ENCODE measurements around the gene ZNF45.
A peak's percentile ranks its signal among the peaks of the same experiment; 100 is the strongest.
"Not testable (repeated sequence)": the region's sequence is repeated elsewhere in the genome, so short reads cannot be mapped to it uniquely, and the experiment has no call there.

The ZNF45 gene

DNA sequence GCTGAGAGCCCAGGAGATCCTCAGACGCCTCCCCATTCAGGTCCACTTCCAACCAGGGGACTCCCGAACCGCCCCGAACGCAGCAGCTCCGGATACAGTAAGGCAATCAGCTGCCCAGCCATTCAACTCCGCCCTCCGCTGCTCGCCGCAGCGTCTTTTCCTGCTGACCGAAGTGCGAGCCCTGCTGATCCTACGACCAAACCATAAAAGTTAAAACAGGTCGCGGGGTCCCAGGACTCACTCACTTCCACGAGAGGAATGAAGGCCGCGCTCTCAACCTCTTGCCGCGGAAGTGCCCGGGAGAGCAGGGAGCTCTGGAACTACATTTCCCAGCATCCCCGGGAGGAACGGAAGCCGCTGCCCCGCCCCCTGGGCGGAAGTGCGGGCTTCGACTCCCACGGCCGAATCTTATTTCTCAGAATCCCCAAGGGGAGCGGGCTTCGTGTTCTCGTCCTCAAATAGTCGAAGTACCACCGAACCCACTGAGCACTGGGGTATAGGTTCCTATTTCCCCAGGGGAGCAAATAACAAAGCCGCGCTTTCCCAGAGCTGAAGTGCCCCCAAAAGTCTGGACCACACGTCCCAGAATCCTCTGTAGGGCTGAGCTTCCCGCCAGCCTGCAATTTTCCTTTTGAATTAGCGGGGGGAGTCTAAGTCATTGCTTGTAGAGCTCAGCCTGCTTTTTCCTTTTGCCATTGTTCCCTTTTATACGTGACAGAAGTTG, at the start of gene ZNF45:
ZNF45 (minus strand) TSS at position 298 of the 724 bp plus-strand sequence. CDS start 13,097 bp downstream, outside the sequence.
- peak; percentile 75 for DNase-seq (ENCODE audit: low read depth)

DNA sequence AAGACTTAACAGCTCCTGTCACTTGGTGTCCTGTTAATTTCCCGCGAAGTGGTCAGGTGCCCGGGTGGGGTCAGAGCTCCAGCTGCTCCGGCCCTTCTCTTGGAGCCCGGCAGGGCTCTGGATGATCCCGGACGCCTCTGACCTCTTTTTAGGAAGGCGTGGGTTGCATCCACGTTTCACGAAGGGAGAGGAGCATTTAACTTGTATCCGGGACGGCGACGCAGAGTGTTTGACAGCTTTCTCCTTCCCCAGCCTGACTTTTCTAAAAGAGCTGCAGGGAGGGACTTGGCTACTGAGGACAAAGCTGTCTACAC, 49.6 kb upstream of the ZNF45 start:
- no peak for DNase-seq (ENCODE audit: low read depth)

DNA sequence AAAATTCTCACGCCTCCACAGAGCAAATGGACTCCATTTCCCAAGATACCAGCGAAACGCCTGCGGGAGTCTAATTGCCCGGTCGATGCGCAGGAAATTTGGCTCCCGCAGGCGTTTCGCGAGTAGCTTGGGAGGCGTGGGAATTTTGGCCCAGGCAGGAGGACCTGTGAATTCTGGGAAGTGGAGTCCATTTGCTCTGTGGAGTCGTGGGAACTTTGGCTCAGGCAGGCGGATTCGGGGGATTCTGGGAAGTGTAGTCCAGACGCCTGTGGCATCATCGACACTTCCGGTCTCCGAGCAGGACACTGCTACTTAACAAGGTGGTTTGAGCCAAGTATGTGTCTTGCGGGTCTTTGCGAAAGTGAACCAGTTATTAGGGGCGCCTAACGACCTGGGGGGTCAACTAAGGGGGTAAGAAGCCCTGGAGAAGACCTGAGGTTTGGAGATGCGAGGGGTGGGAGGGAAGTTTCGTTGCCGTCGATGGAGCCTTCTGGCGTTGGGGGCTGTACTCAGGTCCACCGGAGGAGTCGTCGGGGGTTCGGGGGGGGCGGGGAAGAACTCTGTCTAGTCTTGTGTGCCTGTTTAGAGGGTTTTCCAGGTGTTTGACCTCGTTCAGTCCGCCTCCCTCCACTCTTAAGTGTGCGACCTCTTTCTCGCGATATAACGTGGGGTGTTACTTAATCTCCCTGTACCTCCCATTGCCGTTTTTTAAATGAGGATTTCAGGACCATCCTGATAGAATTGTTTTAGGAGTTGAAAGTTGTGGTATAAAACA, 49.0 kb upstream of the ZNF45 start, which contains the start of gene ZNF155:
ZNF155 (plus strand) TSS at position 277 of the 775 bp plus-strand sequence. CDS start 4,356 bp downstream, outside the sequence.
- DNase-seq (ENCODE audit: low read depth): peak; percentile 50

DNA sequence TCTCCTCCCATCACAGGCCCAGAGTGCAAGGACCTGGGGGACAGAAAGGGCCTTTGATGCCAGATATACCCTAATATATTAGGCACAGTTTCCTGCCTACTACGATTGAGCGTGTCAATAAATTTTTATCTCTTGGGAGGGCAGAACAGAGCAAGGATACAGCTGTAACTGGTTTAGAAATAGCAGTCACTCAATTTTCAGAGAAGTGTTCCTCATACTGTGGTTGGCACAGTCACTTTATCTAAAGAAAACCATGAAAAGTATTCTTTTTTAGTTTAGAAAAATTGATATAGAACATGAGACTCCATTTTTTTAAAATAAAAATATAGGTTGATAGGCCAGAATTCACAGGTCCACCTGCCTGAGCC, 48.4 kb upstream of the ZNF45 start:
- DNase-seq (ENCODE audit: low read depth): no peak

DNA sequence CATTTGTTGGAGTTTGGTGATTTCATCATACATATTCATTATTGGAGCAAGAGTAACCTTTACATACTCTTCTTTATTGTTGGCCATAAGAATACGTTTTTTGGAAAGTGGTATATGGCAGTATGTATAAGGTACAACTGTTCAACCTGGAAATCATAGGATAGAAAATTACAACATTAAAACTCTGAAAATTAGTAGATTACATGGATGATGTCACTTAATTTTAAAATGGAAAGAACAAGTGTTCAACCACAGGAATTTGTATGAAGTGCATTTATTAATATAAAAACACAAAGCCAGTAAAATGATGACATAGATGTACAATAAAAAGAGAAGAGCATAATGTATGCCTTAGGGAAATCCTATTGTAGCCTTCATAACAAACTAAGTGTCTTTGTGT, 41.6 kb upstream of the ZNF45 start:
- DNase-seq (ENCODE audit: low read depth): no peak

DNA sequence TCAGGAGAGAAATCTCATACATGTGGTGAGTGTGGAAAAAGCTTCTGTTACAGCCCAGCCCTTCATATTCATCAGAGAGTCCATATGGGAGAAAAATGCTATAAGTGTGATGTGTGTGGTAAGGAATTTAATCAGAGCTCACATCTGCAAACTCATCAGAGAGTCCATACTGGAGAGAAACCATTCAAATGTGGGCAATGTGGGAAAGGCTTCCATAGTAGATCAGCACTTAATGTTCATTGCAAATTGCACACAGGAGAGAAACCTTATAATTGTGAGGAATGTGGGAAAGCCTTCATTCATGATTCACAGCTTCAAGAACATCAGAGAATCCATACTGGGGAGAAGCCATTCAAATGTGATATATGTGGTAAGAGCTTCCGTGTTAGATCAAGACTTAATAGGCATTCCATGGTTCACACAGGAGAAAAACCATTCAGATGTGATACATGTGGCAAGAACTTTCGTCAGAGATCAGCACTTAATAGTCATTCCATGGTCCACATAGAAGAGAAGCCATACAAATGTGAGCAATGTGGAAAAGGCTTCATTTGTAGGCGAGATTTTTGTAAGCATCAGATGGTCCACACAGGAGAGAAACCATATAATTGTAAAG, 31.1 kb upstream of the ZNF45 start:
- no peak for DNase-seq (ENCODE audit: low read depth)

DNA sequence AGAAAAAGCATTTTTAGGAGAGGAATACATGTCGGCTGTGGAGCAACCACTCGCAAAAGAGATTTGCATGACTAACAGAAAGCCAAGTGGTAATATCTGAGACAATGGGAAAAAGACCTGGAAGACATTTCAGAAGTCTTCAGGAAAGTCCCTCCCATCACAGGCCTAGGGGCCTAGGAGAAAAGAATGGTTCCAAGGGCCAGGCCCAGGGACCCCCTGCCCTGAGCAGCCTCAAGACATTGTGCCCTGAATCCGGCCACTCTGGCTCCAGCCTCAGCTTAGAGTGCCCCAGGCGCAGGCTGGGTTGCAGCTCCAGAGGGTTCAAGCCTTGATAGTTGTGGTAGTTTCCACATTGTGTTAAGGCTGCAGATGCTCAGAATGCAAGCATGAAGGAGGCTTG, 25.3 kb upstream of the ZNF45 start:
- DNase-seq (ENCODE audit: low read depth): no peak

DNA sequence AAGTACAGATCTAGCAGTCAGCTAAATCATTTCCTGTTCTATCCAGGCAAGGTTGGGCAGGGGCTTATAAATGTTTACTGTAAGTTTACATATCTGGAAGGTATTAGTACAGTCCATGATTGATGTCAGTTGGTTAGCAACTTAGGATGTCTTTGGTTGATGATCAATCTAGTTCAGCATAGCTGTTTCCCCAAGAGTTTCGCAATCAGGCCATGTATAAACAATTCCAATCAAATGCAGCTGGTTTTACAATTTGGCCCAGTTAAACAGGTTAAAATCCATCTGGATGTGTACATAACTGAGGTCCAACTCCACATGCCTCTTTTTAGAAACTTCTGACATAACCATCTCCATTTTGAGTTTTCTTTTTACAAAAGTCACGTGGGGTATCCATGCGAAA, 22.8 kb upstream of the ZNF45 start:
- no peak for DNase-seq (ENCODE audit: low read depth)

DNA sequence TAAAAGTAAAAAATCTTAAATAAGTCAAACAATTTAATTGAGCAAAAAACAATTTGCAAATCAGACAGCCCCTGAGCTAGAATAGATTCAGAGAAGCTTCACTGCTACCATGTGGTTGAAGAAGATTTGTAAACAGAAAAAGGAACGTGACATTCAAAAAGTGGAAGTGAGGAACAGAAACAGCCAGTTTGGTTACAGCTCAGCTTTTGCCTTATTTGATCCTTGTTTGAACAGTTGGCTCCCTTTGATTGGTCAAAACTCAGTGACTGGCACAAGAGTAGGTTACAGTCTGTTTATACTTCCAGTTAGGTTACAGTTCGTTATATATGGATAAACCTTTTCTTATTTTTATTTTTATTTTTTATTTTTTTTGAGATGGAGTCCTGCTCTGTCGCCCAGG, 21.7 kb upstream of the ZNF45 start:
- DNase-seq (ENCODE audit: low read depth): no peak

DNA sequence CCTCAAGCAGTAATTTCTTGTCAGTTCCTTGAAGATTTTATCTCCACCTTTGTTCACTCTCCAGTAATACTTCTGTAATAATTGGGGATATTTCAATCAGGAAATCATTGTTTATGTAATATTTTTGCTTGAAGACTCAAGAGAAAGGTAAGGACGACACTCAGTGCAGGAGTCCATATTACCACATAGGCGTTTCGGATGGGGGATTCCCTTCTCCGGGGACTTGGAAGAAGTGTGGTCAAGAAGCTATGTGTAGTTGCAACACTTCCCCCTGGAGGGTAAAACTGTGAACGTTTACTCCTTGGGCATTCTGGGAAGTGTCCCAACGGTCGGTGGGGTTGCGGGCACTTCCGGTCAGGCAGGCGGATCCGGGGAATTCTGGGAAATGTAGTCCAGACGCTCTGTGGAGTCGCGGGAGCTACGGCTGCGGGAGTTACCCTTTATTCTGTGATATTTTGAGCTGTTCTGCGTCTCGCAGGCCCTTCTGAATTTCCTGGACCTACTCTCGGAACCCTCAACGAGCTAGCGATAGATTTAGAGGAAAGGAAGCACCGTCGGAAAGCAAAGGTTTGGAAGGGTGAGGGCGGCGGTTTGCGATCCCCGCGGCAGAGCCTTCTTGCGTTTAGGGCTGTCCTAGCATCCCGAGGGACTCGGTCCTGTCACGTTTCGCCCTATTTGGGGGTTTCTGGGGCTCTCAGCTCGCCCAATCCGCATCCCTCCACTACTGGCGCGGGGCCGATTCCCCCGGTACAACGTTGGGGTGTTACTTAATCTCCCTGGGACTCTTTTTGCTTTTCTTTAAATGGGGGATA, 16.0 kb upstream of the ZNF45 start, which contains the start of gene ZNF221:
ZNF221 (plus strand) TSS at position 395 of the 812 bp plus-strand sequence. CDS start 11,499 bp downstream, outside the sequence.
- peak; percentile 32 for DNase-seq (ENCODE audit: low read depth)

DNA sequence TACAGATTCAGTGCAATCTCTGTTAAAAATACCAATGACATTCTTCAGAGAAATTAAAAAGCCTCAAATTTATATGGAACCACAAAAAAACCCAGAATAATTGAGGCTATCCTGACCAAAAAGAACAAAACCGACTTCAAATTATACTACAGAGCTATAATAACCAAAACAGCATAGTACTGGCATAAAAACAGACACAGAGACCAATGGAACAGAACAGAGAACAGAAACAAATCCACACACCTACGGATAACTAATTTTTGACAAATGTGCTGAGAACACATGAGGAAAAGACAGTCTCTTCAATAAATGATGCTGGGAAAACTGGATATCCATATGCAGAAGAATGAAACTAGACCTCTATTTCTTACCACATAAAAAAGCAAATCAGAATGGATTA, 14.7 kb upstream of the ZNF45 start:
- not testable (repeated sequence) for DNase-seq (ENCODE audit: low read depth)

DNA sequence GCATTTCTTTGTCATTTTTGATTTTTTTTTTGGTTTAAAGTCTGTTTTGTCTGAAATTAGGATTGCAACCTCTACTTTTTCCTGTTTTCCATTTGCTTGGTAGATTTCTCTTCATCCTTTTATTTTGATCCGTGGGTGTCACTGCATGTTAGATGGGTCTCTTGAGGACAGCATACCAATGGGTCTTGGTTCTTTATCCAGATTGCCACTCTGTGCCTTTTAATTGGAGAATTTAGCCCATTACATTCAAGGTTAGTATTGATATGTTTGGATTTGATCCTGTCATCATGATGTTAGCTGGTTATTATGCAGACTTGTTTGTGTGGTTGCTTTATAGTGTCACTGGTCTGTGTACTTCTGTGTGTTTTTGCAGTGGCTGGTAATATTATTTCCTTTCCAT, 12.3 kb upstream of the ZNF45 start:
- DNase-seq (ENCODE audit: low read depth): not testable (repeated sequence)

DNA sequence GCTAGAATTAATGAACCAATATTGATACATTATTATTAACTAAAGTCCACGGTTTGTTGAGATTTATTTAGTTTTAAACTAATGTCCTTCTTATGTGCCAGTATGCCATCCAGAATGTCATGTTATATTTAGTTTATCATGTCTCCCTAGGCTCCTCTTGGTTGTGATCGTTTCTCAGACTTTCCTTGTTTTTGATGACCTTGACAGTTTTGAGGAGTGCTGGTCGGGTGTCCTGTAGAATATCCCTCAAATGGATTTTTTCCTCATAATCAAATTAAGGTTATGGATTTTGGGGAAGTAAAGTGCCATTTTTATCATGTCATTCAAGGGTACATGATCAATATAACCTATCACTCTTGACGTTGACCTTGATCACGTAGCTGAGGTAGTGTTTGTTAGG, 6.1 kb upstream of the ZNF45 start:
- DNase-seq (ENCODE audit: low read depth): no peak

DNA sequence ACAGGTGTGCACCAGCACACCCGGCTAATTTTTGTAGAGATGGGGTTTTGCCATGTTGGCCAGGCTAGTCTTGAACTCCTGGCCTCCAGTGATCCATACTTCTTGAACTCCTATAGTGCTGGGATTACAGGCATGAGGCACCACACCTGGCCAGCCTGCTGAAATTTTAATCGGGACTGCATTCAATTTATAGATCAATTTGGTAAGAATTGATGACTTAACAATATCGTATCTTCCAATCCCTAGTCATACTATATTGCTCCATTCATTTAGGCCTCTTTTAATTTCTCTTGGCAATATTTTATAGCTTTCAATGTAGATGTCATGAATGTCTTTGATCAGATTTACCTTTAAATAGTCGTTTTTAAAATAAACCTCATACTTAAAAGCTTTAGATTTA, 5.6 kb upstream of the ZNF45 start:
- DNase-seq (ENCODE audit: low read depth): no peak

DNA sequence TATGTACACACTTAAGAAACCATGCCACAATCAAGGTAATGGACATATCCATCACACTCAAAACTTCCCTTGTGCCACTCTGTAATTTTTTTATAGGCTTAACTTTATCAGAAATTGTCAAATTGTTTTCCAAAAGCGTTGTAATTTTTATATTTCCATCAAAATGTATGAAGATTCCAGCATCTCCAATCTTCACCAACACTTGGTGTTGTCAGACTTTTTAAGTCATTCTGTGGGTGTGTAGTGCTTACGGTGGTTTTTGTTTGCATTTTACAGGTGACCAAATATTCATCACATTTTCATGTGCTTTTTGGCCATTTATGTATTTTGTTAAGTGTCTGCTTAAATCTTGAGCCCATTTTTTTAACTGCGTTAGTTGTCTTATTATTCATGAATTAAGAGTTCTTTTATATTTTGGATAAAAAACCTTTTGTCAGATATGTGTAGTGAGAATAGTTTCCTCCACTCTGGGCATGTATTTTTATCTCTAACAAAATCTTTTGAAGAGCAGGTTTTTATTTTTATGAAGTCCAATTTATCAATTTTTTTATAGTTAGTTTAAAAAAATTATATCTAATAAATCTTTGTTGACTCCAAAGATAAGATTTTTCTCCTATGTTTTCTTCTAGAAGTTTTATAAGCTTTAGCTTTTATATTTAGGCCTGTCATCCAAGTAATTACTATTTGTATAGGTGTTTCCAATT, 4.6 kb upstream of the ZNF45 start:
- DNase-seq (ENCODE audit: low read depth): no peak

DNA sequence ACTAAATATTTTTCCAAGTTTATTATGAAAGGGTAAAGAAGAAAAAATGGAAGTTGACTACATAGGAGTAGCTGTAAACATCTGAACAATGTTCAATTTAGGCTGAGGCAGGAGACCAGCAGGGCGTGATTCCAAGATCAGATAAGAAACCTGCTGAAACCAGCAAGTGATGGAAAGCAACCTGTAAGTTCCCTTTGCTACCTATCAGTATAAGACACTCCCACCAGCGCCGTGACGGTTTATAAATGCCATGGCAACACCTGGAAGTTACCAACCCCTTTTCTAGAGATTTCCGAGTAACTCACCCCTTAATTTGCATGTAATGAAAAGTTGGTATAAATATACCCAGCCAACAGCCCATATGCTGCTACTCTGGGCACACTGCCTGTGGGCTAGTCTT, 1.1 kb upstream of the ZNF45 start:
- no peak for DNase-seq (ENCODE audit: low read depth)

DNA sequence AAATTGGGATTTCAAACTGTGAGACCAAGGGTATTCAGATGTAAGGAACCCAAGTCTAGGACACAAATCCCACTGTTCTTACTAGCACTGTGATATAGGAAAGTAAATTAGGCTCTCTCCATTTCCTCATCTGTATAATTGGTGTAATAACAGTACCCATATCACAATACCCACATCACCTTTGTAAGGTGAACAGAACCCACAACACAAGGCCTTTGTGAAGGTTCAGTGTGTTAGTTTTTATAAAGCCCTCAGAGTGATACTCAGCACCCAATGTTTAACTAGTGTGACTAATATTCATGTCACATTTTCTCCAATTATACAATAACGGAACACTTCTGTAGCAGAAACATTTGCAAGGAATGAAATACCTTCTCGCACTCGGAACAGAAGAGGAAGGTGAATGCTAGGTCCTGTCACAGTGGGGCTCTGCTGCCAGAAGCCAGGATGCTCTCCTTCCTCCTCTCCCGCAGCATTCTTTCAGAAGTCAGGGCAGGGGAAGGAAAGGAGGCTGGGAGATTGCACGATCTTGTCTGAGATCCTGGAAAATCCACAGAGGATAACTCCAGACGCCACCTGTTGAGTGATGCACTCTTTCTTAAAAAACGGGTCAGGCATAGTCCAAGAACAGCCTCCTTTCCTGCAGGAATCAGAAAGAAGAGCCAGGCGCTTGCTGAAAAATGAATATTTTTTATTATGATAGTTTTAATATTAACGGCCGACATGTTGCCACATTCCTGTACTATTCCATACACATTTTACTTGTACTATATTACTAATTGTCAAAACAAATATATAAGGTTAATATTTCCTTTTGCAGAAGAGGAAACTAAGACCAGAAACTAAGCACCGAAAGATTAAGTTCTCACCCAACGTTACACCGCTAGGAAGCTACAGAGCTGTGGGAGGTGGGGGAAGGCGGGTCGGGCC, 762 bp downstream of the ZNF45 start:
- no peak for DNase-seq (ENCODE audit: low read depth)

DNA sequence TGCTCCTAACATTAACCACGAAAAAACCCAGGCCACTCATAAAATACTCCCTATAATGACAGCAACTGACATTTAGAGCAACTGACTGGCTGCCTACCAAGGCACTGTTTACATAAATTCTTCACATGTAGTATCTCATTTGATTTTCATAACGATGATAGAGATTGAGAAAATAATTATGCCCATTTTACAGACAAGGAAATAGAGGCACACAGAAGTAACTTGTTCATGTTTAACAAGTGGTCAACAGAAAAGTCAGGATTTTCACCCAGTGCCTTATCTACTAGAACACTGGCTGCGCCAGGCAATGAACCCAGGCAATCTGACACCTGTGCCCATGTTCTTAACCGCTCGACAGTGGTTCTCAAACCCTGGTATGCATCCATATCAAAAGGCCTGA, 6.3 kb downstream of the ZNF45 start:
- DNase-seq (ENCODE audit: low read depth): no peak

DNA sequence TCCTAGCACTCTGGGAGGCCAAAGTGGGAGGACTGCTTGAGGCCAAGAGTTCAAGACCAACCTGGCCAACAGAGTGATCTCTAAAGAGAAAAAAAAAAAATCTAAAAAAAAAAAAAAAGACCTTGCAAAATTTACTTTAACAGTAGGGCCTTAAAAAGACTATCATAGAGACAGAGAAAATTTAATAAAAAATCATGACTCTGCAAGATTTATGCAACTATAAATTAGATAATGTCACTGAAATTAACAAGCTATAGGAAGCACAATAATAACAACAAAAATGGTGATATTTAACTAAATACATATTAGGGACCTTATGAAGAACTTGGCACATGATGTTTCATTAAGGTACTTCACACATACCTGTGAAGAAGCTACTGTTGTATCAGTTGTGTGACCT, 11.2 kb downstream of the ZNF45 start:
- DNase-seq (ENCODE audit: low read depth): no peak

DNA sequence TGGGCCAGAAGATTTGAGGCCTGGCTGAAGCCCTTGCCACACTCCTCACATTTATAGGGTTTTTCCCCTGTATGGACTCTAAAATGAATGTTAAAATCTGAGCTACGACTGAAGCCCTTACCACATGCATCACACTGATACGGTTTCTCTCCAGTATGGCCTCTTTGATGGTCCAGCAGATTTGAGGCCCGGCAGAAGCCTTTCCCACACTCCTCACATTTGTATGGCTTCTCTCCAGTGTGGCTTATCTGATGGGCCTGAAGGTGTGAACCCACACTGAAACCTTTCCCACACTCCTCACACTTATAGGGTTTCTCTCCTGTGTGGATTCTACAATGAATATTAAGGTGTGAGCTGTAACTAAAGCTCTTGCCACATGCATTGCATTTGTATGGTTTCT, 21.0 kb downstream of the ZNF45 start:
- no peak for DNase-seq (ENCODE audit: low read depth)

DNA sequence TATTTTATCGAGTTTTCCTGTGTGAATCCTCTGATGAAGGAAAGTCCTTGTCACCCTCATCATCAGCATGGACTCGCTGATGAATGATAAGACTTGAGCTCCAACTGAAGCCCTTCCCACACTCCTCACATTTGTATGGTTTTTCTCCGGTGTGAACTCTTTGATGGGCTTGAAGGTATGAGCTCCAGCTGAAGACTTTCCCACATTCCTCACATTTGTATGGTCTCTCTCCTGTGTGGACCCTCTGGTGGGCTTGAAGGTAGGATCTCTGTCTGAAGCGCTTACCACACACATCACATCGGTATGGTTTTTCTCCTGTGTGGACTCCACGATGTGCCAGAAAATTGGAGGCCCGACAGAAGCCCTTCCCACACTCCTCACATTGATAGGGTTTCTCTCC, 21.7 kb downstream of the ZNF45 start:
- no peak for DNase-seq (ENCODE audit: low read depth)
